H9 (cell line): ENCODE measurements around the gene KAZN. TPM values are rescaled to one million over a fixed set of nuclear protein-coding genes. Genes with fewer than 3 reads are reported as not detected.

ENCODE experiments used
- DNase-seq: peaks from one replicate; pipeline ENCODE4 v3.0.0-alpha.2; 2017
- H2AFZ ChIP-seq: one replicate; pipeline ENCODE4 v1.6.1; 2013; ENCODE audit warnings: mild to moderate bottlenecking, low read length, control low read depth, moderate library complexity
- H2AK5ac ChIP-seq: 2 replicates; pipeline ENCODE4 v1.6.1; 2013; ENCODE audit warnings: low read length, control low read depth, mixed read lengths; ENCODE audit not compliant: insufficient read length
- H2BK120ac ChIP-seq: one replicate; pipeline ENCODE4 v1.6.1; 2013; ENCODE audit warnings: low read depth, mild to moderate bottlenecking, low read length, control low read depth, inconsistent platforms; ENCODE audit not compliant: poor library complexity, severe bottlenecking
- H2BK12ac ChIP-seq: 2 replicates; pipeline ENCODE4 v1.6.1; 2013; ENCODE audit warnings: low read length, control low read depth, mixed read lengths, low read depth; ENCODE audit not compliant: insufficient read length
- H2BK15ac ChIP-seq: 2 replicates; pipeline ENCODE4 v1.6.1; 2013; ENCODE audit warnings: low read depth, low read length, control low read depth
- H2BK20ac ChIP-seq: one replicate; pipeline ENCODE4 v1.6.1; 2013; ENCODE audit warnings: low read depth, mild to moderate bottlenecking, low read length, control low read depth, inconsistent platforms; ENCODE audit not compliant: poor library complexity, severe bottlenecking
- H2BK5ac ChIP-seq: 2 replicates; pipeline ENCODE4 v1.6.1; 2013; ENCODE audit warnings: low read length, control low read depth, mixed read lengths; ENCODE audit not compliant: insufficient read length
- H3K14ac ChIP-seq: 2 replicates; pipeline ENCODE4 v1.6.1; 2013; ENCODE audit warnings: low read length, control low read depth; ENCODE audit not compliant: insufficient read depth
- H3K18ac ChIP-seq: 2 replicates; pipeline ENCODE4 v1.6.1; 2013; ENCODE audit warnings: low read depth, mild to moderate bottlenecking, mixed read lengths, low read length, control low read depth; ENCODE audit not compliant: insufficient read length
- H3K23ac ChIP-seq: 2 replicates; pipeline ENCODE4 v1.6.1; 2013; ENCODE audit warnings: low read length, control low read depth, mixed read lengths, low read depth; ENCODE audit not compliant: insufficient read length
- H3K23me2 ChIP-seq: 2 replicates; pipeline ENCODE4 v1.6.1; 2013; ENCODE audit warnings: low read depth, mild to moderate bottlenecking, mixed read lengths, low read length, control low read depth; ENCODE audit not compliant: insufficient read length, poor library complexity, severe bottlenecking
- H3K27ac ChIP-seq: 2 replicates; pipeline ENCODE4 v1.5.1; 2013; ENCODE audit warnings: low read length, control low read depth, mixed read lengths, low read depth; ENCODE audit not compliant: insufficient read length
- H3K27me3 ChIP-seq: 2 replicates; pipeline ENCODE4 v1.6.1; 2013; ENCODE audit warnings: low read length, control low read depth, inconsistent platforms; ENCODE audit not compliant: insufficient read depth
- H3K4ac ChIP-seq: 2 replicates; pipeline ENCODE4 v1.6.1; 2013; ENCODE audit warnings: low read depth, mild to moderate bottlenecking, control low read depth, inconsistent platforms, low read length, moderate library complexity
- H3K4me1 ChIP-seq: 2 replicates; pipeline ENCODE4 v1.6.1; 2013; ENCODE audit warnings: low read length, control low read depth, inconsistent platforms; ENCODE audit not compliant: insufficient read depth
- H3K4me2 ChIP-seq: 2 replicates; pipeline ENCODE4 v1.6.1; 2013; ENCODE audit warnings: low read length, control low read depth, mixed read lengths; ENCODE audit not compliant: insufficient read length, insufficient read depth
- H3K56ac ChIP-seq: 2 replicates; pipeline ENCODE4 v1.6.1; 2013; ENCODE audit warnings: low read depth, mild to moderate bottlenecking, mixed read lengths, low read length, control low read depth; ENCODE audit not compliant: insufficient read length
- H3K79me1 ChIP-seq: 2 replicates; pipeline ENCODE4 v1.6.1; 2013; ENCODE audit warnings: low read depth, mild to moderate bottlenecking, moderate library complexity, low read length, control low read depth, inconsistent platforms; ENCODE audit not compliant: insufficient read depth, poor library complexity, severe bottlenecking
- H3K79me2 ChIP-seq: 2 replicates; pipeline ENCODE4 v1.6.1; 2013; ENCODE audit warnings: low read length, control low read depth, inconsistent platforms; ENCODE audit not compliant: insufficient read depth
- H3K9ac ChIP-seq: 2 replicates; pipeline ENCODE4 v1.6.1; 2013; ENCODE audit warnings: low read length, control low read depth, mixed read lengths; ENCODE audit not compliant: insufficient read length; ENCODE audit errors: extremely low read depth
- H3K9me3 ChIP-seq: one replicate; pipeline ENCODE4 v1.6.1; 2013; ENCODE audit warnings: low read depth, low read length, inconsistent platforms; ENCODE audit not compliant: control insufficient read depth
- H3T11ph ChIP-seq: one replicate; pipeline ENCODE4 v1.6.1; 2013; ENCODE audit warnings: mild to moderate bottlenecking, low read length, control low read depth, inconsistent platforms
- H4K20me1 ChIP-seq: one replicate; pipeline ENCODE4 v1.6.1; 2013; ENCODE audit not compliant: control insufficient read depth, insufficient read length, insufficient read depth
- H4K5ac ChIP-seq: 2 replicates; pipeline ENCODE4 v1.6.1; 2013; ENCODE audit warnings: low read depth, mild to moderate bottlenecking, mixed read lengths, low read length, control low read depth; ENCODE audit not compliant: insufficient read length
- H4K8ac ChIP-seq: replicated peaks from 2 replicates; pipeline ENCODE4 v1.6.1; 2013; ENCODE audit warnings: low read length, control low read depth, mixed read lengths, low read depth; ENCODE audit not compliant: insufficient read length
- H4K91ac ChIP-seq: 2 replicates; pipeline ENCODE4 v1.6.1; 2013; ENCODE audit warnings: low read depth, mild to moderate bottlenecking, moderate library complexity, mixed read lengths, low read length, control low read depth; ENCODE audit not compliant: insufficient read length
- H3K27ac Mint-ChIP-seq, 3 experiments: 2 replicates in 2 of 3; 3 replicates in 1 of 3; pipeline ENCODE4 v1.8.0; 2020 to 2021; ENCODE audit warnings: mixed read lengths in 3 of 3, mild to moderate bottlenecking in 1 of 3, moderate library complexity in 1 of 3
- H3K27me3 Mint-ChIP-seq: 2 replicates; pipeline ENCODE4 v1.8.0; 2021; ENCODE audit warnings: low read depth, mild to moderate bottlenecking, moderate library complexity, mixed read lengths
- H3K36me3 Mint-ChIP-seq, 3 experiments: 2 replicates in 2 of 3; 3 replicates in 1 of 3; pipeline ENCODE4 v1.8.0; 2020 to 2021; ENCODE audit warnings: low read depth in 3 of 3, mixed read lengths in 3 of 3; ENCODE audit not compliant: insufficient read depth in 1 of 3
- H3K4me1 Mint-ChIP-seq, 2 experiments: 2 replicates each; pipeline ENCODE4 v1.8.0; 2020; ENCODE audit warnings: mixed read lengths in 2 of 2
- H3K4me3 Mint-ChIP-seq, 2 experiments: 2 replicates in 1 of 2; 3 replicates in 1 of 2; pipeline ENCODE4 v1.8.0; 2020 to 2021; ENCODE audit warnings: mild to moderate bottlenecking in 2 of 2, mixed read lengths in 2 of 2, moderate library complexity in 1 of 2
- H3K9me3 Mint-ChIP-seq, 2 experiments: 2 replicates in 1 of 2; 3 replicates in 1 of 2; pipeline ENCODE4 v1.8.0; 2020; ENCODE audit warnings: mild to moderate bottlenecking in 2 of 2, mixed read lengths in 2 of 2, moderate library complexity in 1 of 2
- WGBS: extraction: QIAGEN DNeasy Blood & Tissue Kit; methylation state at CpG from one replicate; pipeline ENCODE4 v1.1.7; 2013; ENCODE audit warnings: missing lambda C conversion rate, low lambda C conversion rate, mixed read lengths; ENCODE audit not compliant: insufficient read length; ENCODE audit errors: extremely low coverage; 5-methylcytosine and 5-hydroxymethylcytosine counted together
- total RNA-seq: library from RNA; stranded (reverse); gene quantifications from 2 replicates; pipeline ENCODE4 v1.2.1, GENCODE V29; 2021
- TF ChIP-seq, protein P1 (sequence below): fragments of 200-600 bp; sonication (generic); conservative IDR thresholded peaks from 3 replicates; pipeline ENCODE4 v1.8.0; 2021; ENCODE audit warnings: antibody characterized with exemption, mild to moderate bottlenecking

Gene KAZN
- total RNA-seq, 1 experiment from 2014 or later = 7.6 TPM

GRCh38 chr1:14909273-14909672, 310.8 kb downstream of the KAZN start:
- Histone ChIP-seq H3K27ac (no peak overlapping the region), H2BK5ac (no peak overlapping the region), H3K9me3 (no peaks in the 10 kb centered on the region), H3K27me3 (no peaks in the 10 kb centered on the region), H2AK5ac (no peak overlapping the region), H3K4me1 (peaks cover 3% of the 10 kb centered on the region; the same call in 1 of the 2 replicates), H4K5ac (no peak overlapping the region), H2BK12ac (no peak overlapping the region), H2BK120ac (no peak overlapping the region), H4K8ac (no peak overlapping the region), H2AFZ (no peak overlapping the region), H3T11ph (no peak overlapping the region), H3K23me2 (no peaks in the 10 kb centered on the region), H3K4ac (no peak overlapping the region), H3K9ac (no peak overlapping the region), H3K4me2 (no peak overlapping the region), H2BK15ac (no peak overlapping the region), H3K79me1 (no peaks in the 10 kb centered on the region), H3K56ac (no peak overlapping the region), H3K14ac (no peak overlapping the region), H3K23ac (no peak overlapping the region), H4K20me1 (no peaks in the 10 kb centered on the region), H4K91ac (no peak overlapping the region), H3K79me2 (no peaks in the 10 kb centered on the region), H3K18ac (no peak overlapping the region), H2BK20ac (no peak overlapping the region)
- peaks cover 2% of the 10 kb centered on the region; the same call in 1 of the 2 replicates for H3K27me3 Mint-ChIP-seq
- no peak overlapping the region for H3K4me3 Mint-ChIP-seq
- H3K27ac Mint-ChIP-seq = peak overlapping the region in 1 of 3 experiments; percentile 63; a peak in 1 of 7 replicates
- DNase-seq = no peak
- no CpG with 5 or more reads among the region's 5 CpGs for WGBS
- TF ChIP-seq, protein P1, sequence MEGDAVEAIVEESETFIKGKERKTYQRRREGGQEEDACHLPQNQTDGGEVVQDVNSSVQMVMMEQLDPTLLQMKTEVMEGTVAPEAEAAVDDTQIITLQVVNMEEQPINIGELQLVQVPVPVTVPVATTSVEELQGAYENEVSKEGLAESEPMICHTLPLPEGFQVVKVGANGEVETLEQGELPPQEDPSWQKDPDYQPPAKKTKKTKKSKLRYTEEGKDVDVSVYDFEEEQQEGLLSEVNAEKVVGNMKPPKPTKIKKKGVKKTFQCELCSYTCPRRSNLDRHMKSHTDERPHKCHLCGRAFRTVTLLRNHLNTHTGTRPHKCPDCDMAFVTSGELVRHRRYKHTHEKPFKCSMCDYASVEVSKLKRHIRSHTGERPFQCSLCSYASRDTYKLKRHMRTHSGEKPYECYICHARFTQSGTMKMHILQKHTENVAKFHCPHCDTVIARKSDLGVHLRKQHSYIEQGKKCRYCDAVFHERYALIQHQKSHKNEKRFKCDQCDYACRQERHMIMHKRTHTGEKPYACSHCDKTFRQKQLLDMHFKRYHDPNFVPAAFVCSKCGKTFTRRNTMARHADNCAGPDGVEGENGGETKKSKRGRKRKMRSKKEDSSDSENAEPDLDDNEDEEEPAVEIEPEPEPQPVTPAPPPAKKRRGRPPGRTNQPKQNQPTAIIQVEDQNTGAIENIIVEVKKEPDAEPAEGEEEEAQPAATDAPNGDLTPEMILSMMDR = no peak
- no peaks in the 10 kb centered on the region for H3K36me3 Mint-ChIP-seq
- H3K4me1 Mint-ChIP-seq = peaks cover 22 to 23% of the 10 kb centered on the region in 2 experiments
- H3K9me3 Mint-ChIP-seq = no peaks in the 10 kb centered on the region
